ENCODE measurements around the gene FOXJ2. TPM values are rescaled to one million over a fixed set of nuclear protein-coding genes. Genes with fewer than 3 reads are reported as not detected.
A peak's percentile ranks its signal among the peaks of the same experiment; 100 is the strongest.
"Not testable (repeated sequence)": the region's sequence is repeated elsewhere in the genome, so short reads cannot be mapped to it uniquely, and the experiment has no call there.

Gene FOXJ2
- 10.0 TPM for total RNA-seq

GRCh38 chr12:8032242-8033152, at the start of gene FOXJ2:
Gene FOXJ2, plus strand, starts transcription at chr12:8032716. Its CDS starts 7,117 bp downstream, at chr12:8039833.
- DNase-seq (ENCODE audit: low read depth in 2 of 3, low spot score in 2 of 3), result peak; percentile 68 to 74 (median 72)

- DNase-seq (ENCODE audit: low read depth in 2 of 3, low spot score in 2 of 3), result not testable (repeated sequence)
These were observed 49.5 kb upstream of the FOXJ2 start for GRCh38 chr12:7983019-7983418.

- not testable (repeated sequence) for DNase-seq (ENCODE audit: low read depth in 2 of 3, low spot score in 2 of 3)
These were observed 49.1 kb upstream of the FOXJ2 start for GRCh38 chr12:7983460-7983859.

- no peak for DNase-seq (ENCODE audit: low read depth in 2 of 3, low spot score in 2 of 3)
These were observed 47.6 kb upstream of the FOXJ2 start for GRCh38 chr12:7984900-7985299.

GRCh38 chr12:7985802-7986418, 46.6 kb upstream of the FOXJ2 start:
- no peak for DNase-seq (ENCODE audit: low read depth in 2 of 3, low spot score in 2 of 3)

GRCh38 chr12:7989827-7990491, 42.6 kb upstream of the FOXJ2 start:
- peak; percentile 23 to 91 (median 86) for DNase-seq (ENCODE audit: low read depth in 2 of 3, low spot score in 2 of 3)

- no peak for DNase-seq (ENCODE audit: low read depth in 2 of 3, low spot score in 2 of 3)
These were observed 41.0 kb upstream of the FOXJ2 start for GRCh38 chr12:7991535-7991934.

- DNase-seq (ENCODE audit: low read depth in 2 of 3, low spot score in 2 of 3), result no peak
These were observed 37.7 kb upstream of the FOXJ2 start for GRCh38 chr12:7994731-7995205.

GRCh38 chr12:7995266-7995963, 37.1 kb upstream of the FOXJ2 start:
- peak; percentile 42 to 89 (median 80) for DNase-seq (ENCODE audit: low read depth in 2 of 3, low spot score in 2 of 3)

- not testable (repeated sequence) for DNase-seq (ENCODE audit: low read depth in 2 of 3, low spot score in 2 of 3)
These were observed 31.7 kb upstream of the FOXJ2 start for GRCh38 chr12:8000827-8001226.

GRCh38 chr12:8001496-8001895, 31.0 kb upstream of the FOXJ2 start:
- not testable (repeated sequence) for DNase-seq (ENCODE audit: low read depth in 2 of 3, low spot score in 2 of 3)

- DNase-seq (ENCODE audit: low read depth in 2 of 3, low spot score in 2 of 3), result not testable (repeated sequence)
These were observed 27.6 kb upstream of the FOXJ2 start for GRCh38 chr12:8004897-8005296.

GRCh38 chr12:8011331-8011730, 21.2 kb upstream of the FOXJ2 start:
- DNase-seq (ENCODE audit: low read depth in 2 of 3, low spot score in 2 of 3), result no peak

- no peak for DNase-seq (ENCODE audit: low read depth in 2 of 3, low spot score in 2 of 3)
These were observed 19.7 kb upstream of the FOXJ2 start for GRCh38 chr12:8012651-8013309.

- no peak for DNase-seq (ENCODE audit: low read depth in 2 of 3, low spot score in 2 of 3)
These were observed 17.7 kb upstream of the FOXJ2 start for GRCh38 chr12:8014836-8015235.

- not testable (repeated sequence) for DNase-seq (ENCODE audit: low read depth in 2 of 3, low spot score in 2 of 3)
These were observed 14.3 kb upstream of the FOXJ2 start for GRCh38 chr12:8018213-8018612.

- peak in 2 of 3 donors; percentile 51 to 84 for DNase-seq (ENCODE audit: low read depth in 2 of 3, low spot score in 2 of 3)
These were observed 13.6 kb upstream of the FOXJ2 start for GRCh38 chr12:8018666-8019581.

GRCh38 chr12:8026291-8026900, 6.1 kb upstream of the FOXJ2 start:
- peak; percentile 81 to 100 (median 98) for DNase-seq (ENCODE audit: low read depth in 2 of 3, low spot score in 2 of 3)

Measured in hematopoietic multipotent progenitor cell (in vitro differentiated cells).